Measurements from ENCODE around the gene YPEL4. TPM values are rescaled to one million over a fixed set of nuclear protein-coding genes. Genes with fewer than 3 reads are reported as not detected.
"Not testable (repeated sequence)": the region's sequence is repeated elsewhere in the genome, so short reads cannot be mapped to it uniquely, and the experiment has no call there.

The YPEL4 gene, protein sequence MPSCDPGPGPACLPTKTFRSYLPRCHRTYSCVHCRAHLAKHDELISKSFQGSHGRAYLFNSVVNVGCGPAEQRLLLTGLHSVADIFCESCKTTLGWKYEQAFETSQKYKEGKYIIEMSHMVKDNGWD
- total RNA-seq (2014; rRNA removed; shearing (Covaris generic)), result not detected in 2 replicates

DNA sequence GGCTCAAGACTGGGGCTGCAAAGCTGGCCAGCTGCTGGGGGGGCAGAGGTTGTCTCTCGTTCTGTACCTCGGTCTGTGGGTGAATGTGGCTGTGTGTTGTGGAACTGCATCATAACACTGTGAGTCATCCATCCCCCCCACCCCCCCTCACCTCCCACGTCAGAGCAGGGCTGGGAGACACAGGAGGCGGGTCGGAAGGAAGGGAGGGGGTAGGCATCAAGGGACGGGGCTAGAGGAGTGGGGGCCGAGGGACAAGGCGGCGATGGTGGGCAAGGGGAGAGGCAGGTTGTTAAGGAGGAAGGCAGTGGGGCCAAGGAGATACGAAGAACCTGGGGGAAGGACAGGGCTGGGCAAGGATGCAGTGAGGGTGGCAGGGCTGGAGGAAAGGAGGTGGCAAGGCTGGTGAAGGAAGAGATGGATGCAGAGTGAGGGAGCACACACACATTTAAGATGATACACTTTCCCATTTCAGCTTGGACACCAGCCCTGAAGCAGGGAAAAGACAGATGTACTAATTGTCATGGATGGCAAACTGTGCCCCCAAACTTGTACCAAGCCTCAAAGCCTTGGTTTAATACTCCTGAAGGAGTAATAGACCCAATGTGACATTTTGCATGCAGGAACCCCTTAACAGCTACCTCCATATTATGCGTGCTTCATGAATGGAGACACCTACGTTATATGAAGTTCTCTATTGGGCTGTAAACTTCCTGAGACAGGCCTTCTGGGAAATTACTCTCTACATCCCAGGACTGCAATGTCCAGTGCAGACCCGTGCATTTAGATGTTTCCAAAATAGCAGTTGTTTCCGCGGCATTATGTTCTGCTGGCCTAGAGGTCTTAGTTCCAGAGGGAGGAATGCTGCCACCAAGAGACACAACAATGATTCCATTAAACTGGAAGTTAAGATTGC is at the start of gene YPEL4:
YPEL4 (minus strand) TSS at position 87 of the 913 bp plus-strand sequence. CDS start 2,805 bp downstream, outside the sequence.
- DNase-seq (ENCODE audit: low read depth), result peak; percentile 78

DNA sequence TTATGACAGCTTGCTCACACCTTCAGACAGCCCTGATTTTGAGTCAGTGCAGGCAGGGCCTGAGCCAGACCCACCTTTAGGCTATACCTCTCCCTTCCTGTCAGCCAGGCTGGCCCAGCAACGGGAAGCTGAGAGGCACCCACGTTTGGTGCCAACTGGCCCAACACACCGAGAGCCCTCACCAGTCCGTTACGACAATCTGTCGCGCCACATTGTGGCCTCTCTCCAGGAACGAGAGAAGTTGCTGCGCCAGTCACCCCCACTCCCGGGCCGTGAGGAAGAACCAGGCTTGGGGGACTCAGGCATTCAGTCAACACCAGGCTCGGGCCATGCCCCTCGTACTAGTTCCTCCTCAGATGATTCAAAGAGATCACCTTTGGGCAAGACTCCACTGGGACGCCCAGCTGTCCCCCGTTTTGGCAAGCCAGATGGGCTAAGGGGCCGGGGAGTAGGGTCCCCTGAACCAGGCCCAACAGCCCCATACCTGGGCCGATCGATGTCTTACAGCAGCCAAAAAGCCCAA is 49.2 kb upstream of the YPEL4 start:
- DNase-seq (ENCODE audit: low read depth), result no peak

DNA sequence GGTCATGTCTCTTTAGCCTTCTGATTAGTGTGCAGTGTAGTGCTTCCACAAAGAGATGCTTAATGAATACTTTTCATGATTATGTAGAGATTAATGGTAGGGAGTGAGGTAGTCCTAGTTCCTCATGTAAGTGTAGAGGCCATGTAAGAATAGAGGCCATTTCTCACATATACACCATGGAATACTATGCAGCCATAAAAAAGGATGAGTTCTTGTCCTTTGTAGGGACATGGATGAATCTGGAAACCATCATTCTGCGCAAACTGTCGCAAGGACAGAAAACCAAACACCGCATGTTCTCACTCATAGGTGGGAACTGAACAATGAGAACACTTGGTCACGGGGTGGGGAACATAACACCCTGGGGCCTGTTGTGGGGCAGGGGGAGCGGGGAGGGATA is 40.8 kb upstream of the YPEL4 start:
- not testable (repeated sequence) for DNase-seq (ENCODE audit: low read depth)

DNA sequence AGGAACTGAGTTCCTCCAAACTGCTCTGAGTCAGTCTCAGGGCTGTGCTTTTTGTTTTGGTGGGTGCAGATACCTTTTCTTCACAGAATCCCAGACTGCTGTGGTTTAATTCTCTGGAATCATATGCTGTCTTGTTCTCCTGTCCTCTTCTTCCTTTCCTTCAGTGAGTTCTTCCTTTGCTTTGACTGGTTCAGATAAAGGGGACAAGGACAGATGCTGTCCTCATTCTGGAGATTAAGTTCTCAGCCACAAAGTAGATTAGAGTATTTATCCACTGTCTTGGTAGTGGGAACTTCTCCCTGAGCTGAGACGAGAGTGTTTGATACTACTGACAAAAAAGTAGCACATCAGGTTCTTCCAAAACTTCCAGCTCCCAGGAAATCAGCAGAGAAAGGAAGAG is 31.5 kb upstream of the YPEL4 start:
- no peak for DNase-seq (ENCODE audit: low read depth)

DNA sequence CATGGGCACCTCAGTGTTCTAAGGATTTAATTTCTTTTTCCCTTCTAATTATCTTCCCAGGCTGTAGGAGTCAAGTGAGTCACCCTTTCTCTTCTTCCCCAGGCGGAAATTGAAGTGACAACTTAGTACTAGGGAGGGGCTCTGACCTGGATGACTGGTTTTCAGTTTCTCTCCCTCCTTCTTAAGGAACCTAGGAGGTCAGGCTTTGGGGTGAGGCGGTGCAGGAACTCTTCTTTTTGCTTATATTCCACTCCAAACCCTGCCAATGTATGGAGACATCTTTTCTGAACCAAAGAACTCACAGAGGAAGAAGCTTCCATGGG is 30.8 kb upstream of the YPEL4 start:
- DNase-seq (ENCODE audit: low read depth), result peak; percentile 66

DNA sequence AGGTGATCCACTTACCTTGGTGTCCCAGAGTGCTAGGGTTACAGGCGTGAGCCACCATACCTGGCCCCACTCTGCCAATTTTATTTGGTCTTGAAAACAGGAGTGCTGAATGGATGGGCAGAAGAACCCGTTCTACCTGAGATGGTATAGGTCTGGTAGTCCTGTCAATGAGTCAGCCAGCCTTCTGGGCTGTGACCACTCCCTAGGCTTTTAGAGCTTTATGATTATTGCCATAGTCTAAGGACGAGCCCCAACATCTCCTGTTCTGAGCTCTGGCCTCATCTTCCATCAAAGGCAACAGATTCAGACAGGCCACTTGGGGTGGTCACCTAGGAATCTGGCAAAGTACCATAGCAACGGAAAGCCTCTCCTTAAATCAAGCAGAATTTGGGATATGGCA is 29.7 kb upstream of the YPEL4 start:
- DNase-seq (ENCODE audit: low read depth), result no peak

DNA sequence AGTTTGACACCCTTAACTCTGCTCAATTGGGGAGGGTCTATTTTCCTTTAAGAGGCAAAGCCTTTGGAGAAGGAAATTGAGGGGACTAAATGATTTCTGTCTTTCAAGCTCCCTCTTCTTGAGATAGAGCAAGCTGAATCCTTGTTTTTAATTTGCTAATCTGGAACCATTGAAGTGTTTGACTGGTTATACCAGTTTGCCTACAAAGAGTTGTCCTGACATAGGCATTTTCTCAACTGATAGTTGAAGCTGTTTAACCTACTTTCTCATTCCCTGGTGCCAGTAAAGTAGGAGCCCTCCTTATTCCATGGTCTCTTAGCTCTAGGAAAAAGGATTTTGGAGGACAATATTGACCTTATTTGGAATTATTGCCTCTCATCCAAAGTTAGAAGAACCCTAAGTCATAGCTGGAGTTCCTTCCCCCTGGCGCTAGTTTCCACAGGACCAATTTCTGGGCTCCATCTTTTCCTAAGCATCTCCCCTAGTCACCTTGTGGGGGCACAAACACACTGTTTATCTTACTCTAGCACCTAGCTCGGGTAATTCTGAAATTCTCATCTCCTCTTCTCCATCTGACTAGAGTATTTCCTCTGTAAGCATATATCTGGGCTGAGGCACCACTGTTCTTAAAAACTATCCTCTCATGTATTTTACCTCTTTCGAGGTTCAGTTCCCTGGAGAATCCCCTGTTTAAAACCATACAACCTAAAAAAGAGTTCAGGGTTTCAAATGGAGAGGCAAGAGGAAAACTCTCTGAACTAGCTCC is 25.6 kb upstream of the YPEL4 start:
- DNase-seq (ENCODE audit: low read depth), result no peak

DNA sequence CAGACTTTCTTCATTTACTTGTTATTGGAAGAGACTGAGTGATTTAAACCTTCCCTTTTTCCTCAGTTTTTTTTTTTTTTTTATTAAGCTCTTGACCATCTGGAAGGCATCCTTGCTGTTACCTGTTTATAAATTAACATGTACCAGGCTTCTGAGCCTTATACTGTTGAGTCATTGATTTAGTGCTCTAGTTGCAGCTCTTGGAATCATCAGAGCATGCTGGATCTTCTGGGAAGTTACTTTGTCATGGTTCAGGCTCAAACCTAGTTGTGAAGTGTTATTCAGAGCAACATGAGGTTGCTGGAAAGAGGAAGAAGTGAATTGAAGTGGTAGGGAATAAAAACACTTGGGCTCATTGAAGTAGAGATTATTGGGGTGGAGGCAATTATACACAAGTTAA is 24.5 kb upstream of the YPEL4 start:
- no peak for DNase-seq (ENCODE audit: low read depth)

DNA sequence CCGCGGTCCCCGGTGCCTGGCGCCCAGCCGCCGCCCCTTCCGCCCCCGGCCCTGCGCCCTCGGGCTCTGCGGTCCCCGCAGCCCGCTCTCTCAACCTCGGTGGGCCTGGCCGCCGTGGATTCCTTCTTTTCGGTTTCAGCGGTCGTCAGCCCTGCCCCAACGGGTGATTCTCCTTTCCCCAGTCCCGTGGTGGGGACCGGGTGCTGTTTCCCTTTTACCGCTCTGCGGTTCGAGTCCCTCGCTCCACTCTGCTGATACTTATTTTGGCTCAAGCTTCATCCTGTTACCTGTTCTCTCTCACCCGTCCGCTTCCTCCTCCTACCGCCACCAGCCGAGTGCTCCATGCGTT is 18.7 kb upstream of the YPEL4 start:
- DNase-seq (ENCODE audit: low read depth), result no peak

DNA sequence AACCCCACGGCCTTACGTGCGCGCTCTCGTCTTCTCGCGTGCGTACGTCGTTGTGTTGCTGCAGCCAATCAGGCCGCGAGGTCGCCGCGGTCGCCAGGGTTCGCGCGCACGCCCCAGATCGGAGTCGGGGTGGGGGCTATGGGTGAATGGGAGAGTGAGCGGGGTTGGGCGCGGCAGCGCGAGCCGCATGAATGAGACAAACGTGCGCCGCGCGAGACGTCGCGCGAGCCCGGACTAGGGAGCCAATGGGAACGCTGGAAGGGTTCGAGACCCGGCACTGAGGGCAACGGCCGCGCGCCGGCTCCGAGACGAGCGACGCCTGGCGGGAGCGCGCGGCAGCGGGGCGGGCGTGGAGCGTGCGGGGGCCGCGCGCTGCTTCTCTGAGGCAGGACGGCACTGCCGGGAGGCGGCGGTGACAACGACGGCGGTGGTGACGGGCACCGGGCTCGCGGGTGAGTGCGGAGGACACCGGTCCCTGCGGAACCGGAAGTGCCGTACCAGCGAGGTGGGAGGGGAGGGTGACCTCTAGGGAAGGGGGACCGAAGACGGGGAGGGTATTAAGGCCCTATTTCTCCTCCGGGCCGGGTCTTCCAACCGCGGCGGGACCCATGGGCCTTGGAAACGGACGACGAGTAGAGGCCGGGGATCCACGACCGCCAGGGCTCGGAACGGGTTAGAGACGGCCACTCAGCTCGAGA is 18.2 kb upstream of the YPEL4 start, which contains the start of gene ZDHHC5:
ZDHHC5 (plus strand) TSS at position 379 of the 698 bp plus-strand sequence. CDS start 4,977 bp downstream, outside the sequence.
- DNase-seq (ENCODE audit: low read depth), result peak; percentile 100

DNA sequence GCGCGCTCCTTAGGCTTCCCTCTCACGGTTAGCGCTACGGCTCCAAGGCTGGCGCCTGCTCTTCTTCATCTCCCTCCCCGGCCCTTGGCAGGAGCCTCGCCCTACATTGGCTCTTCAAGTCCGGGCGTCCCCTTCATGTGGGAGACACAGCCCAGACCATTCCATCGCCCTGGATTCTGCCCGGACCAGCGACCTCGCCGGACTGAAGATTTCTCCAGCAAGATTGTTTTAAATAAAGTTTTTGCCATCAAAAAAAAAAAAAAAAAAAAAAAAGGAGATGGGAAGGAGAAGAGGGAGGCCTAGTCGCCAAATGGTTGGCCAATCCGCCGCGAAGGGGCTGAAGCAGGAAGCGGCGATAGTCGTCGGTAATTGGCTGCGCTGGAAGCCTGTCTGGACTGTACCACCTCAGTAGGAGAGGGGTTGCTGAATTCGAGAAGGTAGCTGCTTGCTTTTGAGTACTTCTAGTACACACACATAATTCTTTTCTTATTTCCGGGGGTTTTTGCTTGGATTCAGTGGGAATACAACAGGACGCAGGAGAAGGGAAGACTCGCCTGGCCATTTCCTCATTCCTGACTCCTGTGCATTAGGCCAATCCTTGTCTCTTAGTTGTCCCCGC is 17.5 kb upstream of the YPEL4 start:
- DNase-seq (ENCODE audit: low read depth), result peak; percentile 99

DNA sequence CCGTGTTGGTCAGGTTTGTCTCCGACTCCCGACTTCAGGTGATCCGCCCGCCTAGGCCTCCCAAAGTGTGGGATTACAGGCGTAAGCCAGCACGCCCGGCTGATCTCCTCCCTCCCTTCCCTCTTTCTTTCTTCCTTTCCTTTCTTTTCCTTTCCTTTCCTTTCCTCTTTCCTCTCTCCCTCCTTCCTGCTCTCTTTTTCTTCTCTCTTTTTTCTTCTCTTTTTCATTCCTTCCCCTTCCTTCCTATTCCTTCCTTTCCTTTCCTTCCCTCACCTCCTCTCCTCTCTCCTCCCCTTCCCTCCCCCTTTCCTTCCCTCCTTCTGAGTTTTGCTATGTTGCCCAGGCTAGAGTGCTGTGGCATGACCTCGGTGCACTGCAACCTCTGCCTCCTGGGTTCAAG is 14.3 kb upstream of the YPEL4 start:
- no peak for DNase-seq (ENCODE audit: low read depth)

DNA sequence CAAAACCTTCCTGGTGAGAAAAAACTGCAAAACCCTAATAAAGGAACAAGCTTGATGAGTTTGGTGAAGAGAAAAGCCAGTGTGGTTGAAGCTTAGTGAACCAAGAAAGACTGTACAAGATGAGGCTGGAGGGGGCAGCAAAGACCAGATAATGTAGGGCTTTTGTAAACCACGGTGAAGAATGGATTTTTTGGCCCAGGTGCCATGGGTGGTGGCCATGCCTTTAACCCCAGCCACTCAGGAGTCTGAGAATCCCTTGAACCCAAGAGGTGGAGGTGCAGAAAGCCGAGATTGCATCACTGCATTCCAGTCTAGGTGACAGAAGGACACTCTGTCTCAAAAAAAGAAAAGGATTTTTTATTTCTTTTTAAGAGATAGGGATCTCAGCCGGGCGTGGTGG is 13.2 kb upstream of the YPEL4 start:
- DNase-seq (ENCODE audit: low read depth), result no peak

DNA sequence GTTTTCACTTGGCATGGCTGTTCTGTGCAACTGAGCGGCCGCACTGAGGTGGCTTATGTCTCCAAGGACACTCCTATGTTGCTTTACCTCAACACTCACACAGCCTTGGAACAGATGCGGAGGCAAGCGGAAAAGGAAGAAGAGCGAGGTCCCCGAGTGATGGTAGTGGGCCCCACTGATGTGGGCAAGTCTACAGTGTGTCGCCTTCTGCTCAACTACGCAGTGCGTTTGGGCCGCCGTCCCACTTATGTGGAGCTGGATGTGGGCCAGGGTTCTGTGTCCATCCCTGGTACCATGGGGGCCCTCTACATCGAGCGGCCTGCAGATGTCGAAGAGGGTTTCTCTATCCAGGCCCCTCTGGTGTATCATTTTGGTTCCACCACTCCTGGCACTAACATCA is 10.0 kb upstream of the YPEL4 start:
- DNase-seq (ENCODE audit: low read depth), result no peak

DNA sequence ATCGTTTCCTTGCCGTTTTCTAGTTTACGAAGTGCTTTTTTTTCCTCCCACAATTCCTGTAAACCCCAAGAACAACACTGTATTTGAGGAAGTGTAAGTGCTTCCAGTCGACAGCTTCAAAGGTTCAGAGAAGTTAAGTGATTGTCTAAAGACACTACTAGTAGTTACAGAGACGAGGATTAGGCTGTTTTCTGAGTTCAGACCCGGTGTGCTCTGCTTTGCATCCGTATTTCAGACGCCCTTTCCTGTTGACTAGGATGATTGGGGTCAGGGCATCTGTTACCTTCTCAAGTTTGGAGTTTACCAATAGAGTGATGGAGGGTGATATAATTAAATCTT is 8.3 kb upstream of the YPEL4 start:
- no peak for DNase-seq (ENCODE audit: low read depth)

DNA sequence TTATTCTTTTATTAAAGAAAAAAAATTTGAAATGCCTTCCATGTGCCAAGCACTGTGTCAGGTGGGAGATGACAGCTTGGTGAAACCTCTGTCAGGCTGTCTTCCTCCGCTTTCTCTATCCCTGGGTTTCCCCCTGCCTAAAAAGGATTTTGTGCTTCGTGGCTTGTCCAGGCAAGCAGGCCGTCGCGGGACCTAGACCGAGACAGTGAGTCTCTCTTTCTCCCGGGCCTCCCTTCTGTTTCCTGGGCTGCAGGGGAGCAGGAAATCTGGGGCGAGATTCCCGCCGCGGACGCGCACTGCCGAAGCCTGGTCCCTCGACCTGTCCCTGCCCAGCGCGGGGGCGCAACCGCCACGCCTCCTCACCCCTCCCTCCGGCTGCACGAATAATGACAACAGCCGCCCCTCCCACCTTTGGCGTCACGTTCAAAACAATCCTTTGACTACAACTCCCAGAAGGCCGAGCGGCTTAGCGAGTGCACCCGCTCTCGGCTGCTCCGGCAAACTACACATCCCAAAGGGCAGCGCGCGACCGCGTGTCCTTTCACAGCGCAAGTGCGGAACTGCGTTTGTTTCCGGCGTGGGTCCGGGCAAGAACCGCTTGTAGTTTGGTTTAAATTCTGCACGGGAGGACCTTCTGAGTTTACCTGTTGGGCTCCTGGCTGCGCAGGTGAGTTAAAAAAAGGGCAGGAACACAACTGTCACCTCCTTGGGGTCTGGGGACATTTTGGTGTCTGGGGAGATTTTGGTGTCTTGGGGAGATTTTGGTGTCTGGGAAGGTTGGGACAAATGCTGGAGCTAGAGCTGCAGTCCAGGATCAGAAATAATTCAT is 7.7 kb upstream of the YPEL4 start, which contains the start of gene CLP1:
CLP1 (plus strand) TSS at position 569 of the 829 bp plus-strand sequence. CDS start 1,715 bp downstream, outside the sequence.
- DNase-seq (ENCODE audit: low read depth), result peak; percentile 99

DNA sequence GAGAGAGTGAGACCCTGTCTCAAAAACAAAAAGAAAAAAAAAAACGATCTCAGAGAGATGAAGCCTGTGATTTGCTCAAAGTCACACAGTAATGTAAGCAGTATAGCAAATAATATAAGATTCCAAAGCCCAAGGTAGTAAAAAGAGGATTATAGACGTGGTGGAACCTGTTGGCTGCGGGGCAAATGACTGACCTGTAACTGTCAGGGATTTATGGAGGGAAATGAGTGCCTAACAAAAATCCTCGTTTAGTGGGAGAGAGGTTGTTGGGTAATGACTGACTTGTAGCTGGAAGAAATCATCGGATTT is 7.1 kb upstream of the YPEL4 start:
- DNase-seq (ENCODE audit: low read depth), result no peak

DNA sequence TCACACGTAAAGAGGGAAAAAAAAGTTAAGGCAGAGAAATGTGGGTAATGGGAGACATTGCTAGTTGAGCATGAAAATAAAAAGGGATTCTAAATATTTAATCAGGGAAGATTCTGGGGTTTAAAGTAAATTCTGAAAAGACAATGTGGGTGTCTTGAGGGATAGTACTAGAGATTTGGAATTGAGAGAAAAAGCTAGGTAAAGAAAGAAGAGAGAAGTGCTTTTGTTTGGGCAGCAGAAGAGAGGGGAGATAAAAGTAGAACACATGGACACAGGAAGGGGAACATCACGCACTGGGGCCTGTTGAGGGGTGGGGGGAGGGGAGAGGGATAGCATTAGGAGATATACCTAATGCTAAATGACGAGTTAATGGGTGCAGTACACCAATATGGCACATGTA is 3.5 kb upstream of the YPEL4 start:
- no peak for DNase-seq (ENCODE audit: low read depth)

DNA sequence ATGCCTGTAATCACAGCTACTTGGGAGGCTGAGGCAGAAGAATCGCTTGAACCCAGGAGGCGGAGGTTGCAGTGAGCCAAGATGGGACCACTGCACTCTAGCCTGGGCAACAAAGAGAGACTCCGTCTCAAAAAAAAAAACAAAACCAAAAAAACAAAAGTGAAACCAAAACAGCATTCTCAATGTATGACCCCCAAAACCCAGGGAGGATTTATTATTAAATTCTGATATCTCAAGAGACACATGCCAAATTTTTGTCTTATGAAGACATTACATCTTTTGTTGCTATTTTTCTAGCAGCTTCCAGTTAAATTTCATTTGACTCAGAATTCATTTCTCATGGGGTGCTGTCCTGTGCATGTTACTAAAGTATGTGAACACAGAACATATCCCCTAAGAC is 3.0 kb upstream of the YPEL4 start:
- no peak for DNase-seq (ENCODE audit: low read depth)

DNA sequence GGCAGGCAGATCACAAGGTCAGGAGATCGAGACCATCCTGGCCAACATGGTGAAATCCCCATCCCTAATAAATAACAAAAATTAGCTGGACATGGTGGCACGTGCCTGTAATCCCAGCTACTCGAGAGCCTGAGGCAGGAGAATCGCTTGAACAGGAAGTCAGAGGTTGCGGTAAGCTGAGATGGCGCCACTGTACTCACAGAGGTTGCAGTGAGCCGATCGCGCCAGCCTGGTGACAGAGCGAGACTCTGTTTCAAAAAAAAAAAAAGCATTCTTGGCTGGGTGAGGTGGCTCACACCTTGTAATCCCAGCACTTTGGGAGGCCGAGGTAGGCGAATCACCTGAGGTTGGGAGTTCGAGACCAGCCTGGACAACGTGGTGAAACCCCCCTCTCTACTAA is 2.5 kb upstream of the YPEL4 start:
- not testable (repeated sequence) for DNase-seq (ENCODE audit: low read depth)

DNA sequence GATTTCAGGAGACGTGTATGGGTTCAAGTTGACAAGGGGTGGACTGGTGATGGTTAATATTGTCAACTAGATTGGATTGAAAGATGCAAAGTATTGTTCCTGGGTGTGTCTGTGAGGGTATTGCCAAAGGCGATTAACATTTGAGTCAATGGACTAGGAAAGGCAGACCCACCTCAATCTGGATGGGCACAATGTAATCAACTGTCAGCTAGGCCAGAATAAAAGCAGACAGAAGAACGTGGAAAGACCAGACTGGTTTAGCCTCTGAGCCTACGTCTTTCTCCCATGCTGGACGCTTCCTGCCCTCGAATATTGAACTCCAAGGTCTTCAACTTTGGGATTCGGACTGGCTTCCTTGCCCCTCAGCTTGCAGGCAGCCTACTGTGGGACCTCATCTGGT is 1.7 kb upstream of the YPEL4 start:
- no peak for DNase-seq (ENCODE audit: low read depth)
